ENCODE measurements around the gene PMFBP1. TPM values are rescaled to one million over a fixed set of nuclear protein-coding genes. Genes with fewer than 3 reads are reported as not detected.

PMFBP1 gene, protein sequence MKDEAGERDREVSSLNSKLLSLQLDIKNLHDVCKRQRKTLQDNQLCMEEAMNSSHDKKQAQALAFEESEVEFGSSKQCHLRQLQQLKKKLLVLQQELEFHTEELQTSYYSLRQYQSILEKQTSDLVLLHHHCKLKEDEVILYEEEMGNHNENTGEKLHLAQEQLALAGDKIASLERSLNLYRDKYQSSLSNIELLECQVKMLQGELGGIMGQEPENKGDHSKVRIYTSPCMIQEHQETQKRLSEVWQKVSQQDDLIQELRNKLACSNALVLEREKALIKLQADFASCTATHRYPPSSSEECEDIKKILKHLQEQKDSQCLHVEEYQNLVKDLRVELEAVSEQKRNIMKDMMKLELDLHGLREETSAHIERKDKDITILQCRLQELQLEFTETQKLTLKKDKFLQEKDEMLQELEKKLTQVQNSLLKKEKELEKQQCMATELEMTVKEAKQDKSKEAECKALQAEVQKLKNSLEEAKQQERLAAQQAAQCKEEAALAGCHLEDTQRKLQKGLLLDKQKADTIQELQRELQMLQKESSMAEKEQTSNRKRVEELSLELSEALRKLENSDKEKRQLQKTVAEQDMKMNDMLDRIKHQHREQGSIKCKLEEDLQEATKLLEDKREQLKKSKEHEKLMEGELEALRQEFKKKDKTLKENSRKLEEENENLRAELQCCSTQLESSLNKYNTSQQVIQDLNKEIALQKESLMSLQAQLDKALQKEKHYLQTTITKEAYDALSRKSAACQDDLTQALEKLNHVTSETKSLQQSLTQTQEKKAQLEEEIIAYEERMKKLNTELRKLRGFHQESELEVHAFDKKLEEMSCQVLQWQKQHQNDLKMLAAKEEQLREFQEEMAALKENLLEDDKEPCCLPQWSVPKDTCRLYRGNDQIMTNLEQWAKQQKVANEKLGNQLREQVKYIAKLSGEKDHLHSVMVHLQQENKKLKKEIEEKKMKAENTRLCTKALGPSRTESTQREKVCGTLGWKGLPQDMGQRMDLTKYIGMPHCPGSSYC
- 0.12 and 1.0 TPM in 2 replicates for polyA plus RNA-seq
- 2.2 and 2.7 TPM in 2 replicates for polyA minus RNA-seq

DNA sequence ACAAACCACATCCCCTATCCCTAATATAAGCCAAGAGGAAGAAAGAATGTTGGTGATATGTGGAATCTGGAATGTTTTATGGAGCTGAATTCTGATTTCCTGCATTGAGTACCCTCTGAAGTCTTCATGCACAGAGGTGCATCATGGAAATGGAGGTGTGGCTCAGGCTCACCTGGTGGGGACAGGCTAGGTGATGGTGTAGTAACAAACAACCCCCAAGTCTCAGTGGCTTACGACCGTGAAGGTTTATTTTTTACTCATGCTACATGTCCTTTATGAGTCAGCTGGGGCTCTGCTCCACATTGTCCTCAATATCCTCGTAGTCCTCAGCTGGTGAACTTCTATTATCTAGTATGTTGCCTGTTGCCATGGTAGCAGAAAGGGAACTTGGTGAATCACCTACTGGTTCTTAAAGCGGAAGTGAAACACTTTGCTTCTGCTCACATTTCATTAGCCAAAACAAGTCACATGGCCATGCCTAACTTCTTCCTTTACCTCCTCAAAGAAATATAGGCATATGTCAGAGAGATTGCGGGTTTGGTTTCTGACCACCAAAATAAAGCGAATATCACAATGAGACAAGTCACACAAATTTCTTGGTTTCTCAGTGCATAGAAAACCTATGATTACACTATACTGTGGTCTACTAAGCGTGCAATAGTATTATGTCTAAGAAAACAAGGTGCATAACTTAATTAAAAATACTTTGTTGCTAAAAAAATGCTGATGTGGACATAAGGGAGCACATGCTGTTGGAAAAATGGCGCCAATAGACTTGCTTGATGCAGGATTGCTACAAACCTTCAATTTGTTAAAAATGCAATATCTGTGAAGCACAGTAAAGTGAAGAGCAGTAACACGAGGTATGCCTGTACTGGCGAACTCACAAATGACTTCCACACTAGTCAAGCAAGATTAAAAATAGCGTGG lies at the start of gene PMFBP1:
PMFBP1 (minus strand) TSS at position 51 of the 930 bp plus-strand sequence. CDS start 947 bp downstream, outside the sequence.
- no peak within 1 kb of the TSS for H2AFZ ChIP-seq (ENCODE audit: low read depth, low read length)
- no peak within 1 kb of the TSS for H3K4me2 ChIP-seq (ENCODE audit: low read length)
- TF ChIP-seq EP300 (conservative IDR thresholded peaks at IDR 0.05; ENCODE audit: poor library complexity, severe bottlenecking) (peak; percentile 42), TAF1 (IDR thresholded peaks at IDR 0.05; ENCODE audit: low read depth) (no peak), POLR2AphosphoS5 (IDR thresholded peaks at IDR 0.05) (no peak)

DNA sequence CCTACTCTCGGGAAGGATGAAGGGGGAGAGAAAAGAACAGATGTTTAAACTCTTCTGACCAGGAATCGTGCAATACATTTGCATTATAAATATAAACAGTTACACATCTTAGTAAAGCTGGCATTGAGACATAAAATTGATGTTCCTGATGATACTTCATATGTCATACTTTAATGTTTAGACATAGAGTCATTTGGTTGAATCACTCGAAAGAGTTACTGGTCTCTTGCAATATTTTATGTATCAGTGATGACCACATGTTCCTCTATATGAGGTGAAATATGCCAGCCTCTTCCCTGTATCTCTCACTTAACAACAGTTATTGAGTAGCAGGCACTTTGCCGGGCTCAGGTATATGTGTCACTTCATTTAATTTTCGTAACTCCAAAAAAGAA lies 49.7 kb upstream of the PMFBP1 start:
- no peaks in the 10 kb centered on the region for H3K27me3 ChIP-seq (ENCODE audit: insufficient read depth, low read depth, low read length)
- H3K4me3 ChIP-seq (ENCODE audit: low read length) = peak overlapping the region; percentile 35
- H3K9me3 ChIP-seq (ENCODE audit: low read length) = no peaks in the 10 kb centered on the region
- H2AFZ ChIP-seq (ENCODE audit: low read depth, low read length) = no peak overlapping the region
- no peaks in the 10 kb centered on the region for H3K79me2 ChIP-seq (replicated peaks; ENCODE audit: insufficient read depth, low read length)
- peak overlapping the region; percentile 69 for H3K27ac ChIP-seq (ENCODE audit: low read length)
- H3K9ac ChIP-seq (ENCODE audit: low read length) = peak overlapping the region; percentile 55
- no peaks in the 10 kb centered on the region for H3K36me3 ChIP-seq (ENCODE audit: insufficient read depth, low read length)
- H4K20me1 ChIP-seq (ENCODE audit: insufficient read depth) = no peaks in the 10 kb centered on the region
- H3K4me2 ChIP-seq (ENCODE audit: low read length) = no peak overlapping the region
- no peaks in the 10 kb centered on the region for H3K9me2 ChIP-seq (ENCODE audit: insufficient read depth, low read length)
- peaks cover 2% of the 10 kb centered on the region for H3F3A ChIP-seq (ENCODE audit: insufficient read depth, low read length, poor library complexity, severe bottlenecking)
- TF ChIP-seq EP300 (conservative IDR thresholded peaks at IDR 0.05; ENCODE audit: poor library complexity, severe bottlenecking) = peak; percentile 3
- no peak for TF ChIP-seq EZH2 (IDR thresholded peaks at IDR 0.05; ENCODE audit: borderline replicate concordance, insufficient read depth, low read length, poor library complexity, severe bottlenecking)
- TF ChIP-seq, protein P1, sequence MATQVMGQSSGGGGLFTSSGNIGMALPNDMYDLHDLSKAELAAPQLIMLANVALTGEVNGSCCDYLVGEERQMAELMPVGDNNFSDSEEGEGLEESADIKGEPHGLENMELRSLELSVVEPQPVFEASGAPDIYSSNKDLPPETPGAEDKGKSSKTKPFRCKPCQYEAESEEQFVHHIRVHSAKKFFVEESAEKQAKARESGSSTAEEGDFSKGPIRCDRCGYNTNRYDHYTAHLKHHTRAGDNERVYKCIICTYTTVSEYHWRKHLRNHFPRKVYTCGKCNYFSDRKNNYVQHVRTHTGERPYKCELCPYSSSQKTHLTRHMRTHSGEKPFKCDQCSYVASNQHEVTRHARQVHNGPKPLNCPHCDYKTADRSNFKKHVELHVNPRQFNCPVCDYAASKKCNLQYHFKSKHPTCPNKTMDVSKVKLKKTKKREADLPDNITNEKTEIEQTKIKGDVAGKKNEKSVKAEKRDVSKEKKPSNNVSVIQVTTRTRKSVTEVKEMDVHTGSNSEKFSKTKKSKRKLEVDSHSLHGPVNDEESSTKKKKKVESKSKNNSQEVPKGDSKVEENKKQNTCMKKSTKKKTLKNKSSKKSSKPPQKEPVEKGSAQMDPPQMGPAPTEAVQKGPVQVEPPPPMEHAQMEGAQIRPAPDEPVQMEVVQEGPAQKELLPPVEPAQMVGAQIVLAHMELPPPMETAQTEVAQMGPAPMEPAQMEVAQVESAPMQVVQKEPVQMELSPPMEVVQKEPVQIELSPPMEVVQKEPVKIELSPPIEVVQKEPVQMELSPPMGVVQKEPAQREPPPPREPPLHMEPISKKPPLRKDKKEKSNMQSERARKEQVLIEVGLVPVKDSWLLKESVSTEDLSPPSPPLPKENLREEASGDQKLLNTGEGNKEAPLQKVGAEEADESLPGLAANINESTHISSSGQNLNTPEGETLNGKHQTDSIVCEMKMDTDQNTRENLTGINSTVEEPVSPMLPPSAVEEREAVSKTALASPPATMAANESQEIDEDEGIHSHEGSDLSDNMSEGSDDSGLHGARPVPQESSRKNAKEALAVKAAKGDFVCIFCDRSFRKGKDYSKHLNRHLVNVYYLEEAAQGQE (IDR thresholded peaks at IDR 0.05; ENCODE audit: borderline replicate concordance) = no peak
- TF ChIP-seq RAD21 (conservative IDR thresholded peaks at IDR 0.05) = no peak
- no peak for TF ChIP-seq POLR2AphosphoS5 (IDR thresholded peaks at IDR 0.05)
- no peak for TF ChIP-seq MXI1 (conservative IDR thresholded peaks at IDR 0.05; ENCODE audit: poor library complexity, severe bottlenecking)

More for the DNA sequence above, at the start of gene PMFBP1:
- no peaks in the 10 kb centered on the region for H3K9me3 ChIP-seq (ENCODE audit: low read length)
- H4K20me1 ChIP-seq (ENCODE audit: insufficient read depth) = no peaks in the 10 kb centered on the region
- no peak within 1 kb of the TSS for H3K9ac ChIP-seq (ENCODE audit: low read length)
- H3K27ac ChIP-seq (ENCODE audit: low read length) = peak within 1 kb of the TSS; percentile 21
- H3K36me3 ChIP-seq (ENCODE audit: insufficient read depth, low read length) = no peaks in the 10 kb centered on the region
- no peaks in the 10 kb centered on the region for H3F3A ChIP-seq (ENCODE audit: insufficient read depth, low read length, poor library complexity, severe bottlenecking)
- H3K27me3 ChIP-seq (ENCODE audit: insufficient read depth, low read depth, low read length) = no peaks in the 10 kb centered on the region
- H3K9me2 ChIP-seq (ENCODE audit: insufficient read depth, low read length) = no peaks in the 10 kb centered on the region
- no peaks in the 10 kb centered on the region for H3K79me2 ChIP-seq (replicated peaks; ENCODE audit: insufficient read depth, low read length)
- no peak within 1 kb of the TSS for H3K4me3 ChIP-seq (ENCODE audit: low read length)
